ENCODE results near the gene NFIA. TPM values are rescaled to one million over a fixed set of nuclear protein-coding genes. Genes with fewer than 3 reads are reported as not detected.

NFIA gene
- polyA plus RNA-seq, 1 donor (not counting 4 experiments of a cell fraction or from before 2014, with no cell fraction given), result 14.7 TPM

GRCh38 chr1:61093525-61094137, 11.3 kb downstream of the NFIA start:
- peaks cover 55% of the 10 kb centered on the region for H3K79me2 ChIP-seq (ENCODE audit: control insufficient read depth, insufficient read depth, low read length)
- no peak overlapping the region for H3K27ac ChIP-seq (ENCODE audit: control insufficient read depth, insufficient read depth, low read length)
- no peak for TF ChIP-seq EZH2 (IDR thresholded peaks at IDR 0.05; ENCODE audit: low read length)
- H3K27me3 ChIP-seq (ENCODE audit: control insufficient read depth, extremely low read depth, insufficient read depth, low read length), result no peaks in the 10 kb centered on the region
- DNase-seq (ENCODE audit: low read depth, low spot score) (no peak), FAIRE-seq (peak; percentile 13)
- dilution Hi-C loops (cut with MboI; ENCODE audit: extremely low pct_ligation_motif_present, low sequenced_read_pairs), result no loop called here
- no peak overlapping the region for H3K9ac ChIP-seq (ENCODE audit: control insufficient read depth, extremely low read depth, insufficient read depth, low read length)
- H3K9me1 ChIP-seq (ENCODE audit: control insufficient read depth, extremely low read depth, insufficient read depth, low read length), result no peaks in the 10 kb centered on the region
- H3K4me3 ChIP-seq (ENCODE audit: control insufficient read depth in 2 of 3, extremely low read depth in 1 of 3, insufficient read depth in 2 of 3, low read depth in 1 of 3, low read length in 3 of 3), result no peak overlapping the region
- H3K4me1 ChIP-seq (ENCODE audit: control insufficient read depth, extremely low read depth, insufficient read depth, low read length), result peaks cover 18% of the 10 kb centered on the region
- no peak overlapping the region for H2AFZ ChIP-seq (ENCODE audit: control insufficient read depth, low read length)
- H3K4me2 ChIP-seq (ENCODE audit: control insufficient read depth, extremely low read depth, insufficient read depth, low read depth, low read length), result no peak overlapping the region
- no peaks in the 10 kb centered on the region for H3K9me3 ChIP-seq (ENCODE audit: control insufficient read depth, low read depth, low read length)
- peaks cover under 1 to 1% of the 10 kb centered on the region in 2 experiments for H3K36me3 ChIP-seq (ENCODE audit: control insufficient read depth in 2 of 2, extremely low read depth in 1 of 2, insufficient read depth in 2 of 2, low read length in 2 of 2)
- H4K20me1 ChIP-seq (ENCODE audit: control insufficient read depth, extremely low read depth, insufficient read depth, low read length), result no peaks in the 10 kb centered on the region

- H2AFZ ChIP-seq (ENCODE audit: control insufficient read depth, low read length), result no peak overlapping the region
- H3K4me2 ChIP-seq (ENCODE audit: control insufficient read depth, extremely low read depth, insufficient read depth, low read depth, low read length), result no peak overlapping the region
- no peak overlapping the region for H3K4me3 ChIP-seq (ENCODE audit: control insufficient read depth in 2 of 3, extremely low read depth in 1 of 3, insufficient read depth in 2 of 3, low read depth in 1 of 3, low read length in 3 of 3)
- no peak overlapping the region for H3K27ac ChIP-seq (ENCODE audit: control insufficient read depth, insufficient read depth, low read length)
- dilution Hi-C loops (cut with MboI; ENCODE audit: extremely low pct_ligation_motif_present, low sequenced_read_pairs), result no loop called here
- H3K36me3 ChIP-seq (ENCODE audit: control insufficient read depth in 2 of 2, extremely low read depth in 1 of 2, insufficient read depth in 2 of 2, low read length in 2 of 2), result peaks cover 0 to 1% of the 10 kb centered on the region in 2 experiments
- peaks cover 56% of the 10 kb centered on the region for H3K79me2 ChIP-seq (ENCODE audit: control insufficient read depth, insufficient read depth, low read length)
- H3K27me3 ChIP-seq (ENCODE audit: control insufficient read depth, extremely low read depth, insufficient read depth, low read length), result no peaks in the 10 kb centered on the region
- DNase-seq (ENCODE audit: low read depth, low spot score), result no peak
- peaks cover 18% of the 10 kb centered on the region for H3K4me1 ChIP-seq (ENCODE audit: control insufficient read depth, extremely low read depth, insufficient read depth, low read length)
- no peak for TF ChIP-seq CTCF (optimal IDR thresholded peaks at IDR 0.05 in 1 of 3, IDR thresholded peaks at IDR 0.05 in 1 of 3, conservative IDR thresholded peaks at IDR 0.05 in 1 of 3; ENCODE audit: extremely low read depth in 1 of 3, insufficient read depth in 2 of 3, low read length in 3 of 3)
- H3K9me1 ChIP-seq (ENCODE audit: control insufficient read depth, extremely low read depth, insufficient read depth, low read length), result no peaks in the 10 kb centered on the region
- FAIRE-seq, result no peak
- no peak overlapping the region for H3K9ac ChIP-seq (ENCODE audit: control insufficient read depth, extremely low read depth, insufficient read depth, low read length)
- H3K9me3 ChIP-seq (ENCODE audit: control insufficient read depth, low read depth, low read length), result no peaks in the 10 kb centered on the region
- H4K20me1 ChIP-seq (ENCODE audit: control insufficient read depth, extremely low read depth, insufficient read depth, low read length), result no peaks in the 10 kb centered on the region
Observed at GRCh38 chr1:61094677-61095469, 12.5 kb downstream of the NFIA start.
